Neural crest cell (in vitro differentiated cells): ENCODE data around the gene INTS1. TPM values are rescaled to one million over a fixed set of nuclear protein-coding genes. Genes with fewer than 3 reads are reported as not detected.

Experiments used
- DNase-seq: peaks from one replicate; pipeline ENCODE4 v3.0.0; 2021; ENCODE audit warnings: low read depth, mixed read lengths, low spot score
- H3K27ac Mint-ChIP-seq: one replicate; pipeline ENCODE4 v1.8.0; 2021; ENCODE audit warnings: mild to moderate bottlenecking, mixed read lengths; ENCODE audit not compliant: unreplicated experiment
- H3K27me3 Mint-ChIP-seq: 2 replicates; pipeline ENCODE4 v1.8.0; 2021; ENCODE audit warnings: low read depth, mild to moderate bottlenecking, mixed read lengths
- H3K36me3 Mint-ChIP-seq: 2 replicates; pipeline ENCODE4 v1.8.0; 2021; ENCODE audit warnings: low read depth, mild to moderate bottlenecking, mixed read lengths
- H3K4me1 Mint-ChIP-seq: 2 replicates; pipeline ENCODE4 v1.8.0; 2021; ENCODE audit warnings: mixed read lengths
- H3K4me3 Mint-ChIP-seq: one replicate; pipeline ENCODE4 v1.8.0; 2021; ENCODE audit warnings: mild to moderate bottlenecking, mixed read lengths
- H3K9me3 Mint-ChIP-seq: 2 replicates; pipeline ENCODE4 v1.8.0; 2021; ENCODE audit warnings: mixed read lengths
- total RNA-seq: library from RNA; stranded (reverse); gene quantifications from 2 replicates; pipeline ENCODE4 v1.2.1, GENCODE V29; 2021
- TF ChIP-seq, protein P1 (sequence below): fragments of 200-600 bp; sonication (generic); conservative IDR thresholded peaks from 2 replicates; pipeline ENCODE4 v1.5.0; 2021; ENCODE audit warnings: antibody characterized with exemption, mild to moderate bottlenecking

INTS1 gene
- total RNA-seq, 1 donor from 2014 or later: 134 TPM

DNA sequence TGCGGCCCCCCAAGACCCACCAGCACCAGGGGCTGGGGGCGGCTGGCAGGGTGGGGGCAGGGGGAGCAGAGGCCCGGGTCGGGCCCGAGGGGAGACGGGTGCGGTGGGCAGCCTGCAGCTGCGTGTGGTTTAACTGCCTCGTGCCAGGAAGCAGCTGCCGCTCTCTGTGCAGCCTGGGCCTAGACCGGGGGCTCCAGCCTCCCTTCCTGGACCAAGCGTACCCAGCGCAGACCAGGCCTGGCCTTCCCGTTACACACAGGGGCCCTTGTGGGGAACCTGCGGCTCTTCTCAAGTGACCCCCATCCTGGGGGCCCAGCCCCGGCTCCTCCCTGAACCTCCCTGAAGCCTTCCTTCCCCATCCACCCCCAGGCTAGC is 6.6 kb upstream of the INTS1 start:
- H3K27ac Mint-ChIP-seq: no peak overlapping the region
- TF ChIP-seq, protein P1, sequence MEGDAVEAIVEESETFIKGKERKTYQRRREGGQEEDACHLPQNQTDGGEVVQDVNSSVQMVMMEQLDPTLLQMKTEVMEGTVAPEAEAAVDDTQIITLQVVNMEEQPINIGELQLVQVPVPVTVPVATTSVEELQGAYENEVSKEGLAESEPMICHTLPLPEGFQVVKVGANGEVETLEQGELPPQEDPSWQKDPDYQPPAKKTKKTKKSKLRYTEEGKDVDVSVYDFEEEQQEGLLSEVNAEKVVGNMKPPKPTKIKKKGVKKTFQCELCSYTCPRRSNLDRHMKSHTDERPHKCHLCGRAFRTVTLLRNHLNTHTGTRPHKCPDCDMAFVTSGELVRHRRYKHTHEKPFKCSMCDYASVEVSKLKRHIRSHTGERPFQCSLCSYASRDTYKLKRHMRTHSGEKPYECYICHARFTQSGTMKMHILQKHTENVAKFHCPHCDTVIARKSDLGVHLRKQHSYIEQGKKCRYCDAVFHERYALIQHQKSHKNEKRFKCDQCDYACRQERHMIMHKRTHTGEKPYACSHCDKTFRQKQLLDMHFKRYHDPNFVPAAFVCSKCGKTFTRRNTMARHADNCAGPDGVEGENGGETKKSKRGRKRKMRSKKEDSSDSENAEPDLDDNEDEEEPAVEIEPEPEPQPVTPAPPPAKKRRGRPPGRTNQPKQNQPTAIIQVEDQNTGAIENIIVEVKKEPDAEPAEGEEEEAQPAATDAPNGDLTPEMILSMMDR: no peak
- no peaks in the 10 kb centered on the region for H3K9me3 Mint-ChIP-seq
- DNase-seq: no peak
- peaks cover 3% of the 10 kb centered on the region for H3K4me1 Mint-ChIP-seq
- no peak overlapping the region for H3K4me3 Mint-ChIP-seq
- no peaks in the 10 kb centered on the region for H3K36me3 Mint-ChIP-seq
- H3K27me3 Mint-ChIP-seq: no peaks in the 10 kb centered on the region

DNA sequence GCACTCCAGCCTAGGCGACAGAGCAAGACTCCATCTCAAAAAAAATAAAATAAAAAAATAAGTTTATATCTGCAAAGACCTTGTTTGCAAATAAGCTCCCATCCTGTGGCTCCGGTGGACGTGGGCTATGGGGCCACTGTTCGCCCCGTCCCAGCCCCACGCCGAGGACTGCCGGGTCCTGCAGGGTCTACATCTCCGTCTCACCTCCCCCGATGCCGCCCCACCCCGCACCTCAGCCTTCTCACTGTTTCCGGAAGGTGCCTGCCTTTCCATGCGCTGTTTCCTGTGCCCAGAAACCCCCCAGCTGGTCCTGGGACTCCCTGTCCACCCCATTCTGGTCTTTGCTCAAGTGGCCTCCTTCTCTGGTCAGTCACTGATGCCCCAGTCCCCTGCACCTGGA is 5.0 kb upstream of the INTS1 start:
- Mint-ChIP-seq H3K36me3 (no peaks in the 10 kb centered on the region), H3K9me3 (no peaks in the 10 kb centered on the region), H3K27ac (peak overlapping the region; percentile 27)

DNA sequence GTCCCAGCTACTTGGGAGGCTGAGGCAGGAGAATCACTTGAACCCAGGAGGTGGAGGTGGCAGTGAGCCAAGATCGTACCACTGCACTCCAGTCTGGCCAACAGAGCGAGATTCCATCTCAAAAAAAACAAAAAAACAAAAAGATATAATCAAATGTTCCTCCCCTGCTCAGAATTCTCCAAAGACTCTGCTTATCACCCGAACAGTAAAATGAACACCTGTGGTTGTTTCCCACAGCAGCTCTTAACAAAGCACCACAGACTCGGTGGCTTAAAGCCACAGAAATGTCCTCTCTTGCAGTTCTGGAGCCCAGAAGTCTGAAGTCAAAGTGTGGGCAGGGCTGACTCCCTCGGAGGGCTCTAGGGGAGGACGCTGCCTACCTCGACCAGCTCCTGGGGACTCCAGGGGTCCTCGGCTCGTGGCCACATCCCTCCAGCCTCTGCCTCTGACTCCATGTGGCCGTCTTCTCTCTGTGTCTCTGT is 4.1 kb upstream of the INTS1 start:
- TF ChIP-seq, protein P1: no peak
- H3K36me3 Mint-ChIP-seq: no peaks in the 10 kb centered on the region
- H3K27ac Mint-ChIP-seq: no peak overlapping the region
- H3K4me1 Mint-ChIP-seq: peaks cover 5% of the 10 kb centered on the region
- H3K27me3 Mint-ChIP-seq: no peaks in the 10 kb centered on the region
- H3K9me3 Mint-ChIP-seq: no peaks in the 10 kb centered on the region
- H3K4me3 Mint-ChIP-seq: peak overlapping the region; percentile 52
- no peak for DNase-seq

More for the DNA sequence above, 5.0 kb upstream of the INTS1 start:
- no peak for DNase-seq
- Mint-ChIP-seq H3K4me3 (no peak overlapping the region), H3K4me1 (peaks cover 3% of the 10 kb centered on the region), H3K27me3 (no peaks in the 10 kb centered on the region)
- TF ChIP-seq, protein P1: no peak

DNA sequence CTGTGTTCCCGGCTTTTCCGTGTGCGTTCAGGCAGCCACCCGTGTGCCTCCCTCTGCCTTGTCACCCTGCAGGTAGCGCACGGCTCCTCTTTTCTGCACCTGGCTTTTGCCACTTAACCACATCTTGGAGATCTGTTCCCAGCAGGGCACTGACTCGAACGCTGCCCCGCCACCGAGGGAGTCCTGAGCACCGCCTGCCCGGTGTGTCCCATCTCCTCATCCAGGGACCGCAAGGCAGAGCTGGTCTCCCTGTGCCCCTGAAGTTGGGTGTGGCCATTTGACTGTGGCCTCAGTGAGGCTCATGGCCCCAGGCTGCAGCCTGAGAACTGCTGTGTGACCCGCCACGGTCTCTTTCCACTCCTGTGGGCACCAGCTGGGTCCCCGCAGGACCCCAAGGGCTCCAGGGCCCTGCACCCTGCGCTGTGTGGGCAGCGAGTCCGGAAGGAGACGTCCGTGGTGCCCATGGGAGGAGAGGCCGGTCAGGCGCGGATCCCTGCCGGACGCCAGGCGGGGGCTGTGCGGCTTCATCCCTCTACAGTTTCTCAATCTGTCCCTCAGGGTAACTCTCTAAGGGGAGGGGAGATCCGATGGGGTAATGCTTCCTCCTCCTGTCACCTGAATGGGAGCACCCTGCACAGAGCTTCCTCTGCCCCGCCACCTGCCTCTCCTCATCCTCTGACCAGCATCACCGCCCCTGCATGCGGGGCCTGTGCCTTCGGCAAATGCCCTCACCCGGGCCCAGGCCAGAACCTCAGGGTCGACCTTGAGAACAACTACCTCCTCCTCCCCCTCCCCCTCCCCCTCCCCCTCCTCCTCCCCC is 1.8 kb upstream of the INTS1 start:
- DNase-seq: no peak
- TF ChIP-seq, protein P1: no peak
- H3K36me3 Mint-ChIP-seq: no peaks in the 10 kb centered on the region
- no peaks in the 10 kb centered on the region for H3K27me3 Mint-ChIP-seq
- H3K27ac Mint-ChIP-seq: no peak overlapping the region
- no peaks in the 10 kb centered on the region for H3K9me3 Mint-ChIP-seq
- peaks cover 18% of the 10 kb centered on the region for H3K4me1 Mint-ChIP-seq
- H3K4me3 Mint-ChIP-seq: peak overlapping the region; percentile 83

DNA sequence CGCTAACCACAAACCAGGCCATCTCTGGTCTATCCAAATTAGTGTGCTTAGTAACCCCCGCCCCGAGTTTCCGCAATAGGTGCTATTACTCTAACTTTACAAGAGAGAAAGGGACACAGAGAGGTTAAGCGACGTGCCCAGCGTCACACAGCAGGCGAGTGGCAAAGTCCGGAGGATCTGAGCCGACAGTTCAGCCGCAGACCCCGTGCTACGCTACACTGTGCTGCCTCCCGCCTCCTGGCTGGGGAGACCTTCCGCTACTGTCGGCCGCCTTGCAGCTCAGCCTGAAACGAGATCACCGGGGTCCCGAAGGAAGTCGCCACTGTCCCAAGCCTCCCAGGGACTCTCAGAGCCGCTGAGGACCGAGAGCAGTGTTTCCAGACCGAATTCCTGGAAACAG is 799 bp downstream of the INTS1 start:
- no peak for DNase-seq
- Mint-ChIP-seq H3K9me3 (no peaks in the 10 kb centered on the region), H3K4me3 (peak overlapping the region; percentile 86), H3K27me3 (no peaks in the 10 kb centered on the region), H3K4me1 (peaks cover 18% of the 10 kb centered on the region), H3K27ac (no peak overlapping the region), H3K36me3 (no peaks in the 10 kb centered on the region)
- TF ChIP-seq, protein P1: no peak
